ENCODE measurements around the gene LMO7.

LMO7 gene

DNA sequence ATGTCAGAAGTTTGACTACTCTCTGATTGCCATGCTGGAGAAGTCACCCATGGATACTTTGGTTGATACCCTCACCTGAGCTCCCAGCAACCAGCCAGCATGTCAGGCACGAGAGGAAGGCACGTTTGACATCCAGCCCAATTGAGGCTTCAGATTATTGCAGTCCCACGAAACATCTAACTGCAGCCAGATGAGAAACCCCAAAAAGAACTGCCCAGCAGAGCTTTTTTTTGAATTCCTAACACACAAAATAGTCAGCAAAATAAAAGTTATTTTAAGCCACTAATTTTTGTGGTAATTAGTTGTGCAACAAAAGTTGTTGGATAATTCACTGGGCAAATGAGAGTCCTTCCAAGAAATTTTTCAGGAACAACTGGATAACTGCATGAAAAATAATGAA lies 259.0 kb downstream of the LMO7 start:
- DNase-seq (ENCODE audit: low read depth) = no peak

DNA sequence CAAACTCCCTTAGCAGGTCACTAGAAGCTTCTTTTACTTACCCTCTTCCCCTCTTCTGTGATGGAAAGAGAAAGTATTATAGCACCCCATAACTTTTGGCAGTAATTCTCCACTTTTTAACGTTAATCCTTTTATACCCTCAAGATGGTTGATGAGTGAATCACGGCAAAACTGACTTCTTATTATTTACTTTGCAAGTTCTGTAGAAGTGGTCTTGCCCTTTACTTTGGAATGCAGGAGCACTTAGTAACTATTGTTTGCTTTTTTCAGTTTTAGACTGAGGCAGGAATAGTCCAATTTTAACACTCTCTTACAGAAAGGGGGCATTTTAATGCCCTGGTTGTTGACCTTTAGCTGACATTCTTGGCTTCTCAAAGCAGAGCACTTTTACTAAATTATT lies 260.1 kb downstream of the LMO7 start:
- peak; percentile 9 for DNase-seq (ENCODE audit: low read depth)

DNA sequence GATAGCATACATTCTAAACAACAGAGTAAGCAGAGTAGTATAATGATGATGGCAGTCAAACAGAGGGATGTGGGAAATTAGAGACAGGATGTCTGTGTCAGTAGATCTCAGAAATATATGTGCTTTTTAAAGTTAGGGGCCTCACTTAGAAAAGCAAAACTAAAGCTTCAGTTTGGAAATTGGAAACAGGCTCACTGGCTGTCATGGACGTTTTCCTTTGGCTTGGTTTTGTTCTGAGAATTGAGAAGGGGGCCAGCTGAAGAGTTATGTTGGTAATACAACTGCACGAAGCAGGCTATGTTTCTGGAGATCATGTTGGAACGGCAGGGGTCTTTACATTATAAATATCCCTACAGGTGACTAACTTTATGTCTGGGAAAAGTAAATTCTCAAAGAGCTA lies 261.3 kb downstream of the LMO7 start:
- no peak for DNase-seq (ENCODE audit: low read depth)

DNA sequence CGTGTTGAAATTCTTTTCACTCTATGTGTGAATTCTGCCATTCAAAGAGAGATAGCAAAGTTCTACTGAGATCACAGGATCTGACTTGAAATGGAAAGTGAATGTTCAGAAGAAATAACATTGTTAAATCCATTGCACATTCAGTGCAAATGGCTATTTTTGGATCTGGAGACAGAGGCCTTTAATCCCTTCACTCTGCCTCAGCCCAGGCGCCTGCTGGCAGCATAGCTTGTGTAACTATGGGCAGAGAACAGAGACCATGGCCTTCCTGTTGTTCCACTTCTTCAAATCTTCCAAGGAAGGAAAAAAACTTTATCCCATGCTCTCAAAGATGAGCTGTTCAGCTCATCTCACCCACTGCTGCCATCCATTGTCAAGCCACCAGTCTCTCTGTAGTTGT lies 265.4 kb downstream of the LMO7 start:
- no peak for DNase-seq (ENCODE audit: low read depth)

DNA sequence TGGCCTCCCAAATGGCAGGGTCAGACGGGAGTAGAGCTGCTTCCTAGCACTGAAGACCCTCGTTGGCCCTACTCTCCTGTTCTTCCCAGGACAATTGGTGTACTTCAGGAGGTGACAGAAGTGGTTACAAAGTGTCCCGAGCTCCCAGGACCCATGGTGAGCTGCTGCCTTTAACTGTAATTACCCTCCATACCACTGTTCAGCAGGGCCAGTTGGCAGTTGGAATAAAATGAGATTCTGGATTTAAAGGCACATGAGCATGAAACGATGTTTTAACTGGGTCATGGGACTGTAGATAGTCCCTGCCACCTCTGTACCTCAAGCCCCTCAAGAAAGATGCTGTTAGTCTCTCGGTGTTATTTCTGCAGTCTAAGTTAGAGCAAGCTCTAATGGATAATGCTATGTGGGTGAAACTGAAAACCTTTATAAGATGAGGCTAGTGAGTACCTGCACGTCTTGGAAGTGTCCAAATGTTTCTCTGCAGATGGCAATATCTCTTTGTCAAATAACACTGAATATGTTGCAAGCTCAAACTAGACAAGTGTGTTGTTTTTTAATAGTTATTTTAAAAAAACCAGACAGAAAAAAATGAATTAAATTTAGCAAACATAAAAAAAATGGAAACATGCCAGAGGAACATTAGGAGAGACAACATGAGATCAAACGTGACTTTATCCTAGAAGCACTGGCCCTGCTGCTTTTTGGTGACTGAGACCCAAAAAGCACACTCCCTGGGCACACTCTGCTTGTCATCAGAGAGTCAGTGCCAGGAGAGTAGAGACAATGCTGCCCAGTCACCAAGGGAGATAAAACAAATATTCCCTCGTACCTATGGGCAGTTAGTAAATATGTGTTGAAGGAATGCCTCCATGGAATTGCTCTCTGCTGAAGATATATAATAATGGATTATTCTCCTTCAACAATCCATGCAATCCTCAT lies 266.3 kb downstream of the LMO7 start:
- DNase-seq (ENCODE audit: low read depth) = no peak

DNA sequence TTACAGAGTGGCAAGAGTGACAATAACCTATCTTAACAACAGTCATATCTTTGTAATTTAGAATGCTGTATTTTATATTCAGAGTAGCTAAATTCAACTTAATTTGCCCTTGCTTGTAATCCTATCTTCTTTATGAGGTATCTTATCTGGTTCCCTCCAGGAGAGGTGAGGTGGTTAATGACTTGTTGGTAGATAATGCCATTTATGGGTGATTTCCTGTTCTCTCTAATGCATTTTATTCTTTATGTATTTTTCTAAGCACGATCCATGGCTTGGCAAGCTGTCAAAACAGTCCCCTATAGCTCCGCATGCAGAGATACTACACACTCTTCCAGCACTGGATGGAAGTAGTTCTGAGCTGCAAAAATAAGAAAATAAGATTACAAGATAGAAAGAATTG lies 267.9 kb downstream of the LMO7 start:
- no peak for DNase-seq (ENCODE audit: low read depth)

DNA sequence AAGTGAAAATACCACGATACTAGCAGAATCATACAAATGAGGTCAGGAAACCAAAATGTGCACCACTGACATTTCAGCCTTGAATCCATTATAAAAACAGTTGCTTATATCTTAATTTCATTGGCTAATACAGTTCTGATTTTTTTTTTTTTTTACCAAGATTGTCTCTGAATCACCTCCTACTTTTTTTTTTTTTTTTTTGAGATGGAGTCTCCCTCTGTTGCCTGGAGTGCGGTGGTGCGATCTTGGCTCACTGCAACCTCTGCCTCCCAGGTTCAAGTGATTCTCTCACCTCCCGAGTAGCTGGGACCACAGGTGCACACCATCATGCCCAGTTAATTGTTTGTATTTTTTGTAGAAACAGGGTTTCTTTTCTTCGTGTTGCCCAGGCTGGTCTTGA lies 270.2 kb downstream of the LMO7 start:
- DNase-seq (ENCODE audit: low read depth) = no peak

DNA sequence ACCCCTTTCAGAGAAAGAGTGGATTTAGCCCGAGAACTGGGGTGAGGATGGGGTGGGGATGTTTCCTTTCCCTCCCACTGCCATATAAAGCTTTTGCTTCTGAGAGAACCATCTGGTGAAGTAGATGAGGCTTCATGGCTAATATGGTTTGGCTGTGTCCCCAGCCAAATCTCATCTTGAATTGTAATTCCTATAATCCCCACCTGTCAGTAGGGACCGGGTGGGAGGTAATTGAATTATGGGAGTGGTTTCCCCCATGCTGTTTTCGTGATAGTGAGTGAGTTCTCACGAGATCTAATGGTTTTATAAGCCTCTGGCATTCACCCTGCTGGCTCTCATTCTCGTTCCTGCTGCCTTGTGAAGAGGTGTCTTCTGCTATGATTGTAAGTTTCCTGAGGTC lies 270.9 kb downstream of the LMO7 start:
- DNase-seq (ENCODE audit: low read depth) = no peak

DNA sequence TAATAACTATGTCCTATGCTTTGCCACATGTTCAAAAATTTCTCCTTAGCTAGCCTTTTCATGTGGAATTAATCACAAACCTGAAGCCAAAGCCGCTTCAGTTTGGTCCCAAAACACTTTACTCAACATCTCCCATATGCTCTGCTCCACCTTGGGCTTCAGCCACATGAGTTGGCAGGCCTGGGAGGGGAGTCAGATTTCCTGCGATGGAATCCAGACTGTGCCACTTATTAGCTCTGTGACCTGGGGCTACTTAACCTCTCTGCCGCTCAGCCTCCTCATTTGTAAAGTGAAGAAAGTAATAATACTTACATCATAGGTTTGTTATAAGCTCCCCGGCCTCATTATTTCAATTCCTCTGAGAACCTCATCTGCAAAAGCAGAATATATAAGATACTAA lies 272.0 kb downstream of the LMO7 start:
- no peak for DNase-seq (ENCODE audit: low read depth)

All from HS-27A (cell line).